ENCODE measurements around the gene MARF1. TPM values are rescaled to one million over a fixed set of nuclear protein-coding genes. Genes with fewer than 3 reads are reported as not detected.
"Not testable (repeated sequence)": the region's sequence is repeated elsewhere in the genome, so short reads cannot be mapped to it uniquely, and the experiment has no call there.

MARF1 gene
- total and polyA plus RNA-seq, 2 of the 8 experiments (the other 6 are each of a cell fraction or from before 2014, with no cell fraction given), result 5.6 to 31.4 TPM

DNA sequence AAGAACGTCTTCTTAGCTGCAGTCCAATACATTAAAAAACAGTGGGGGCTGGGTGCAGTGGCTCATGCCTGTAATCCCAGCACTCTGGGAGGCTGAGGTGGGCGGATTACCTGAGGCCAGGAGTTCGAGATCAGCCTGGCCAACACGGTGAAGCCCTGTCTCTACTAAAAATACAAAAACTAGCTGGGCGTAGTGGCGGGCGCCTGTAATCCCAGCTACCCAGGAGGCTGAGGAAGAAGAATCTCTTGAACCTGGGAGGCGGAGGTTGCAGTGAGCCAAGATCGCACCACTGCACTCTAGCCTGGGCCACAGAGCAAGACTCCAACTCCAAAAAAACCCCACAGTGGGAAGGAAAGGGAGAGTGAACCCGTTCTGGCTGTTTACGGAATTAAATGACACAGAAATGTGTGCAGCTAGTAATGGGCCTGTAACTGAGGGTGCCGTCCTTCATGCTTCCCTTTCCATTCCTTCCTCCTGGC lies 35.7 kb downstream of the MARF1 start:
- H2AK5ac ChIP-seq (ENCODE audit: low read depth, low read length); DNase-seq (ENCODE audit: low read depth in 1 of 2, low spot score in 2 of 2); H2BK12ac ChIP-seq (ENCODE audit: low read depth, low read length); H4K20me1 ChIP-seq (replicated peaks in 1 of 2; ENCODE audit: control insufficient read depth in 1 of 2, insufficient read depth in 2 of 2, low read length in 2 of 2); H3K9me3 ChIP-seq (ENCODE audit: insufficient read depth in 2 of 2, low read depth in 1 of 2, low read length in 1 of 2); H2BK120ac ChIP-seq (replicated peaks; ENCODE audit: low read depth, low read length); FAIRE-seq; H2BK20ac ChIP-seq (ENCODE audit: low read length); H3K56ac ChIP-seq (replicated peaks; ENCODE audit: insufficient read length, low read depth, low read length); POLR2A ChIA-PET (ENCODE audit: partially characterized antibody); H3K9ac ChIP-seq (replicated peaks in 1 of 4; ENCODE audit: extremely low read depth in 1 of 4, low read depth in 3 of 4, low read length in 3 of 4); H3K4ac ChIP-seq (replicated peaks; ENCODE audit: insufficient read length, low read depth, low read length); H3K23ac ChIP-seq (ENCODE audit: insufficient read length); H2BK5ac ChIP-seq (ENCODE audit: low read depth, low read length); H3K4me2 ChIP-seq (ENCODE audit: insufficient read depth in 1 of 2, low read depth in 2 of 2, low read length in 2 of 2); H3K79me1 ChIP-seq (ENCODE audit: low read depth, low read length); H4K91ac ChIP-seq (replicated peaks; ENCODE audit: insufficient read length, low read length); H3K23me2 ChIP-seq (ENCODE audit: low read depth, low read length); H3K18ac ChIP-seq (ENCODE audit: extremely low read depth, low read length); H3K4me3 ChIP-seq (ENCODE audit: extremely low read depth in 1 of 4, insufficient read depth in 2 of 4, low read depth in 3 of 4, low read length in 4 of 4); H2BK15ac ChIP-seq (ENCODE audit: low read length); H4K8ac ChIP-seq (ENCODE audit: extremely low read depth, insufficient read depth, low read length); H3K14ac ChIP-seq (ENCODE audit: insufficient read length); H3K27me3 ChIP-seq (replicated peaks in 1 of 4; ENCODE audit: control insufficient read depth in 3 of 4, extremely low read depth in 1 of 4, insufficient read depth in 3 of 4, low read length in 3 of 4); H4K5ac ChIP-seq (ENCODE audit: insufficient read length, low read depth, low read length); H2AFZ ChIP-seq (ENCODE audit: low read length); H3K4me1 ChIP-seq (replicated peaks in 1 of 4; ENCODE audit: control insufficient read depth in 3 of 4, insufficient read depth in 4 of 4, low read length in 3 of 4); H3K79me2 ChIP-seq (ENCODE audit: control insufficient read depth in 1 of 2, insufficient read depth in 2 of 2, low read length in 2 of 2): not testable (repeated sequence)
- peaks cover 12 to 33% (median 31%) of the 10 kb centered on the region in 4 experiments for H3K36me3 ChIP-seq (ENCODE audit: control insufficient read depth in 2 of 4, insufficient read depth in 4 of 4, low read length in 3 of 4)
- H3K27ac ChIP-seq (ENCODE audit: low read depth, low read length), result 0 out of 2 replicates have a peak overlapping the region, but pooled peaks have one; percentile 39
- 94% methylated on average over 11 of the region's 12 CpGs; no CpG with 5 or more reads in 1 of the 2 experiments for WGBS, 2 experiments (ENCODE audit: extremely low coverage in 1 of 2, insufficient coverage in 1 of 2, insufficient read length in 1 of 2, insufficient replicate concordance in 2 of 2, low coverage in 1 of 2, low lambda C conversion rate in 2 of 2, missing lambda C conversion rate in 1 of 2)
- CTCF ChIA-PET (ENCODE audit: partially characterized antibody), result interaction anchor here (1.0 kb wide), 1 partner anchor 35 kb away, joined by 3 read pairs; the partner anchor contains the start of gene MARF1

Data from H1 (cell line).